ENCODE data around the gene PHF13. TPM values are rescaled to one million over a fixed set of nuclear protein-coding genes. Genes with fewer than 3 reads are reported as not detected.

The PHF13 gene
- total RNA-seq = 10 to 100 TPM in 1 of 10 donors, 1 to 10 TPM in 9; 5.9 to 12.2 (median 8.0) TPM
- 1 to 10 TPM; 3.7 to 5.2 TPM for polyA plus RNA-seq
- long read RNA-seq, donor 1, transcript PHF13-201 (4 exons, 3,681 nt) = major isoform, 11 of 13 reads
- long read RNA-seq, donor 1, partial matches to known transcripts = 1 of 13 reads
- long read RNA-seq, donor 1, other reads (novel, unspliced or antisense) = 1 of 13 reads
- long read RNA-seq, donor 2, transcript PHF13-201 (4 exons, 3,681 nt) = major isoform, 8 of 15 reads
- long read RNA-seq, donor 2, partial matches to known transcripts = 1 of 15 reads
- long read RNA-seq, donor 2, other reads (novel, unspliced or antisense) = 6 of 15 reads
- long read RNA-seq, donor 3, transcript PHF13-201 (4 exons, 3,681 nt) = major isoform, 16 of 22 reads
- long read RNA-seq, donor 3, partial matches to known transcripts = 6 of 22 reads
- long read RNA-seq, donor 3, other reads (novel, unspliced or antisense) = 0 of 22 reads

DNA sequence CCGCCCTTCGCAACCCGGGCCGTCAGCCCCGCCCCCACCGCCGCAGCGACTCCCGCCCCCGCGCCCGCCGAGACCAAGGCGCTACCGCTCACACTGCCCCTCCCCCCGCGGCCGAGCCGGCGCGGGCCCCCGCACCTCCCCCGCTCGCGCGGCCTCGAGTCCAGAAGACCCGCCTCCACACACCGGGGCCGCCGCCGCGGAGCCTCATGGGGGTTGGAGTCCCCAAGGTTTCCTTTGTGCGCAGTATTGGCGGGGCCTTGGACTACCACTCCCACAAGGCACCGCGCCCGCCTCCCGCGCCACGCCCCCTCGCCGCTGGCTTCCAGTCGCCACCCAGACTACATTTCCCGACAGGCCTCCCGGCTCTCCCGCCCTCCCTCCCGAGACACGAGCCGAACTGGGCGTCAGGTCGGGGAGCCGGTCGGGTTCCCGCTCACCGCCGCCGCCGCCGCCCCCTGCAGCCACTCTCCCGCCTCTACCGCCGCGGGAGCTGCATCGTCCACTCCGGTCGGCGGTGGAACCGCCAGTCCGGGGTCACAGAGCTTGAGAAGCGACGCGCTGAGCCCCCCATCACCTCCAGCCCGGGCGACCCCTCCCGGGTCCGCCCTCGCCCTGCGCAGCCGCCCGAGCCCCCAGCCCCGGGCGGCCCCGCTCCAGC is at the start of gene PHF13:
Gene PHF13, plus strand, starts transcription at position 371 of the 658 bp plus-strand sequence. CDS start 336 bp downstream, outside the sequence.
- TF ChIP-seq, protein P1, sequence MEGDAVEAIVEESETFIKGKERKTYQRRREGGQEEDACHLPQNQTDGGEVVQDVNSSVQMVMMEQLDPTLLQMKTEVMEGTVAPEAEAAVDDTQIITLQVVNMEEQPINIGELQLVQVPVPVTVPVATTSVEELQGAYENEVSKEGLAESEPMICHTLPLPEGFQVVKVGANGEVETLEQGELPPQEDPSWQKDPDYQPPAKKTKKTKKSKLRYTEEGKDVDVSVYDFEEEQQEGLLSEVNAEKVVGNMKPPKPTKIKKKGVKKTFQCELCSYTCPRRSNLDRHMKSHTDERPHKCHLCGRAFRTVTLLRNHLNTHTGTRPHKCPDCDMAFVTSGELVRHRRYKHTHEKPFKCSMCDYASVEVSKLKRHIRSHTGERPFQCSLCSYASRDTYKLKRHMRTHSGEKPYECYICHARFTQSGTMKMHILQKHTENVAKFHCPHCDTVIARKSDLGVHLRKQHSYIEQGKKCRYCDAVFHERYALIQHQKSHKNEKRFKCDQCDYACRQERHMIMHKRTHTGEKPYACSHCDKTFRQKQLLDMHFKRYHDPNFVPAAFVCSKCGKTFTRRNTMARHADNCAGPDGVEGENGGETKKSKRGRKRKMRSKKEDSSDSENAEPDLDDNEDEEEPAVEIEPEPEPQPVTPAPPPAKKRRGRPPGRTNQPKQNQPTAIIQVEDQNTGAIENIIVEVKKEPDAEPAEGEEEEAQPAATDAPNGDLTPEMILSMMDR (IDR thresholded peaks at IDR 0.05) = no peak
- H3K9me3 ChIP-seq = no peaks in the 10 kb centered on the region
- peak within 1 kb of the TSS; percentile 93 to 99 (median 96) for H3K27ac ChIP-seq
- intact Hi-C loops (cut with DNase I) = loop anchor here in 2 of 10 donors (1.0 to 10.0 kb wide), 3 partner anchors 9 to 171 kb away; partner anchors contain the start of gene CAMTA1 (in 1 of the 2)
- H3K4me1 ChIP-seq = peaks cover 2 to 57% (median 24%) of the 10 kb centered on the region in 9 donors
- DNase-seq = peak; percentile 99 to 100
- peaks cover 0 to 7% (median 0%) of the 10 kb centered on the region in 7 donors for H3K27me3 ChIP-seq
- 1% methylated on average over 35 to 83 of the region's 84 CpGs for whole genome bisulfite sequencing, 2 donors
- peaks cover 0 to 20% (median 0%) of the 10 kb centered on the region in 9 donors for H3K36me3 ChIP-seq
- peak within 1 kb of the TSS; percentile 68 to 100 (median 98) for H3K4me3 ChIP-seq
- peak; percentile 97 to 99 (median 98) for ATAC-seq

- peaks cover 0 to 6% (median 0%) of the 10 kb centered on the region in 7 donors for H3K27me3 ChIP-seq
- no peaks in the 10 kb centered on the region for H3K4me1 ChIP-seq
- ATAC-seq (no peak), DNase-seq (no peak)
- 93 to 95% methylated on average over 11 of the region's 11 CpGs for WGBS, 2 donors
- no peak overlapping the region for H3K4me3 ChIP-seq
- H3K36me3 ChIP-seq = no peaks in the 10 kb centered on the region
- intact Hi-C loops (cut with DNase I) = no loop called here
- no peak overlapping the region for H3K27ac ChIP-seq
- peaks cover 0 to 8% (median 0%) of the 10 kb centered on the region in 11 donors for H3K9me3 ChIP-seq
- TF ChIP-seq, protein P1 (IDR thresholded peaks at IDR 0.05) = no peak
Measured at GRCh38 chr1:6569033-6569432, 44.5 kb upstream of the PHF13 start.

DNA sequence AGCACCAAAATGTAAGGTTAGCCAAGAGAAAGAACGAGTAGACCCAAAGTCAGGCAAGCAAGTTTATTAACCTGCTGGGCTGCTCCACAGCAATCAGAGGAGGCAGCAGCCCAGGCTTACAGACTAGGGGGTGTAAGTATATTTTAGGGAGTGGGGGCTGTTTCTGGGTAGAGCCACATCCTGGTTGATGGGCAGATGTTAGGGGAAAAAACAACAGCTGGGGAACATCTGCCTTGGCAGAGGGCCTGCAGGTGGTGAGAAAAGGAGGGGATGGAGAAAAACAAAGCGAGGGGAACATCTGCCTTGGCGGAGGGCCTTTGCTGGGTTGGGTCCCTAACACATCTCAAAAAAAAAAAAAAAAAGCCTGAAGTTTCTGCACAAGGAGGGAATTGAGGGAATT is 43.4 kb upstream of the PHF13 start:
- peaks cover 0 to 2% (median 0%) of the 10 kb centered on the region in 7 donors for H3K27me3 ChIP-seq
- H3K4me3 ChIP-seq = no peak overlapping the region
- DNase-seq = no peak
- peaks cover 0 to 8% (median 0%) of the 10 kb centered on the region in 11 donors for H3K9me3 ChIP-seq
- H3K4me1 ChIP-seq = no peaks in the 10 kb centered on the region
- intact Hi-C loops (cut with DNase I) = loop anchor here in 1 of 10 donors (5.0 kb wide), 1 partner anchor 57 kb away; no protein-coding TSS in a partner anchor
- H3K27ac ChIP-seq = no peak overlapping the region
- no peaks in the 10 kb centered on the region for H3K36me3 ChIP-seq
- TF ChIP-seq, protein P1 (IDR thresholded peaks at IDR 0.05) = no peak
- 65 to 68% methylated on average over 3 of the region's 3 CpGs for WGBS, 2 donors
- no peak for ATAC-seq

DNA sequence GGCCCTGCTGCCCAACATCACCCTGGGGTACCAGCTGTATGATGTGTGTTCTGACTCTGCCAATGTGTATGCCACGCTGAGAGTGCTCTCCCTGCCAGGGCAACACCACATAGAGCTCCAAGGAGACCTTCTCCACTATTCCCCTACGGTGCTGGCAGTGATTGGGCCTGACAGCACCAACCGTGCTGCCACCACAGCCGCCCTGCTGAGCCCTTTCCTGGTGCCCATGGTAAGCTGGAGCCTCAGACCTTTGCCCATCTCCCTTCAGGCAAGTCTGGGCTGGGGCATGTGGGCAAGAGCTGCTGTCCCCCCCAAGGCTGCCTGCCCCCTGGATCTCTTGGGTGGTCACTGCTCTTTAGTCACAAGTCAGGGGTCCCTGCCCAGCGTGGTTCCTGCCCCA is 42.5 kb upstream of the PHF13 start:
- Histone ChIP-seq H3K27ac (no peak overlapping the region), H3K36me3 (no peaks in the 10 kb centered on the region), H3K4me3 (no peak overlapping the region), H3K27me3 (no peaks in the 10 kb centered on the region), H3K9me3 (peaks cover 0 to 8% (median 0%) of the 10 kb centered on the region in 11 donors), H3K4me1 (no peaks in the 10 kb centered on the region)
- no peak for ATAC-seq
- WGBS, 2 donors = 79 to 83% methylated on average over 5 of the region's 5 CpGs
- DNase-seq = no peak
- TF ChIP-seq, protein P1 (IDR thresholded peaks at IDR 0.05) = no peak
- intact Hi-C loops (cut with DNase I) = loop anchor here in 1 of 10 donors (5.0 kb wide), 1 partner anchor 56 kb away; no protein-coding TSS in a partner anchor
